Fibroblast of pulmonary artery (primary cell): ENCODE data around the gene PRSS3.
"Not testable (repeated sequence)": the region's sequence is repeated elsewhere in the genome, so short reads cannot be mapped to it uniquely, and the experiment has no call there.

Source experiments
- DNase-seq: peaks from one replicate; pipeline ENCODE4 v3.0.0-alpha.2; 2010; ENCODE audit warnings: low read depth
- H3K4me3 ChIP-seq: replicated peaks from 2 replicates; pipeline ENCODE4 v1.5.1; 2011; ENCODE audit warnings: low read depth, mild to moderate bottlenecking, control low read depth, low read length, moderate library complexity
- CTCF ChIP-seq: IDR thresholded peaks from 2 replicates; pipeline ENCODE4 v1.5.1; 2011; ENCODE audit warnings: mild to moderate bottlenecking, control low read depth, low read length, inconsistent platforms; ENCODE audit errors: missing control alignments

Gene PRSS3

DNA sequence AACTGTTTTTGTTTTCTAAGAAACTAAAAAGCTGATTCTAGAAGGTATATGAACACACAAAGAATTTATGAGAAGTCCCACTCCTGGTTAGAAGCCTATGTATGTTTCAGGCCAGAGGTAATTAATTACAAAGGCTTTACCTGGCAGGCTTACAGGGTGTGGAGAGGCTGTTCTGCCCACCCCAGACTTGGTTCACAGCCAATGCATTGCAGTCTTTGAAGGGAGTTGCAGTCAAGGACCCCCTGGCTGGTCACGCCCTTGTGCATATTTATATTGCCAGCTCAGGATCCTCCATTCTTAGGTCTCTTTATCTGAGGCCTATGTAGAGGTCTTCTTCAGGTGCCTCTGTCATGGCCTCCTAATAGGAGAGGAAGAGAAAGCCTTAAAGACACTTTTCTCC is 13.6 kb upstream of the PRSS3 start:
- TF ChIP-seq CTCF, result no peak
- no peak overlapping the region for H3K4me3 ChIP-seq

GRCh38 chr9:33782395-33783152 is 12.8 kb upstream of the PRSS3 start:
- TF ChIP-seq CTCF, result no peak
- peak; percentile 66 for DNase-seq
- H3K4me3 ChIP-seq, result no peak overlapping the region

More for the DNA sequence above, 13.6 kb upstream of the PRSS3 start:
- DNase-seq, result no peak

GRCh38 chr9:33785914-33786313 is 9.4 kb upstream of the PRSS3 start:
- DNase-seq, result peak; percentile 33
- H3K4me3 ChIP-seq, result no peak overlapping the region
- peak; percentile 28 for TF ChIP-seq CTCF

DNA sequence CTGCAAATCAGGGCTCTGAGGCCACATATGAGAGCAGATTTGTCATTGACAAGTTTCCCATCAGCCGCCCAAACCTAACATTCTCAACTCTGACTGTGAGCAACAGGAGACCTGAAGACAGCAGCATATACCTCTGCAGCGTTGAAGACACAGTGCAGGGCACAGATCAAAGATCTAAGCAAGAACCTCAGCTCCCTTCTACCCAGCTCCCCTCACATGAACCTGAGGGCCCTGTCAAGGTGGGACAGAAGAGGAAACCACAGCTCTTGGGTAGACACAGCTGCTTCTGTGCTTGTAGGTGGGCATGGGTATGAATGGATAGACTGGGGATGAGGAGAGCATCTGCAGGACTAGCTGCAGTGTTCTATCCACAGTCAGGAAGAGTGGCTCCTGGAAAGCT is 8.7 kb upstream of the PRSS3 start:
- H3K4me3 ChIP-seq, result no peak overlapping the region
- DNase-seq, result no peak
- no peak for TF ChIP-seq CTCF

- DNase-seq, result peak; percentile 26
- H3K4me3 ChIP-seq, result no peak overlapping the region
- peak; percentile 5 for TF ChIP-seq CTCF
These were observed 7.5 kb upstream of the PRSS3 start for GRCh38 chr9:33787839-33788238.

- not testable (repeated sequence) for H3K4me3 ChIP-seq, DNase-seq
These were observed 5.9 kb upstream of the PRSS3 start for GRCh38 chr9:33789429-33789828.

- peak; percentile 67 for DNase-seq
- H3K4me3 ChIP-seq, result no peak overlapping the region
- TF ChIP-seq CTCF, result no peak
These were observed 4.2 kb upstream of the PRSS3 start for GRCh38 chr9:33791117-33791516.

- not testable (repeated sequence) for DNase-seq
These were observed 1.9 kb upstream of the PRSS3 start for GRCh38 chr9:33793496-33793895.

More at GRCh38 chr9:33793496-33793895, 1.9 kb upstream of the PRSS3 start:
- not testable (repeated sequence) for H3K4me3 ChIP-seq
